Measurements from ENCODE around the gene PTPRA. TPM values are rescaled to one million over a fixed set of nuclear protein-coding genes. Genes with fewer than 3 reads are reported as not detected.

Gene PTPRA
- total and polyA plus RNA-seq, 12 donors, result 16.3 to 94.7 (median 46.3) TPM

DNA sequence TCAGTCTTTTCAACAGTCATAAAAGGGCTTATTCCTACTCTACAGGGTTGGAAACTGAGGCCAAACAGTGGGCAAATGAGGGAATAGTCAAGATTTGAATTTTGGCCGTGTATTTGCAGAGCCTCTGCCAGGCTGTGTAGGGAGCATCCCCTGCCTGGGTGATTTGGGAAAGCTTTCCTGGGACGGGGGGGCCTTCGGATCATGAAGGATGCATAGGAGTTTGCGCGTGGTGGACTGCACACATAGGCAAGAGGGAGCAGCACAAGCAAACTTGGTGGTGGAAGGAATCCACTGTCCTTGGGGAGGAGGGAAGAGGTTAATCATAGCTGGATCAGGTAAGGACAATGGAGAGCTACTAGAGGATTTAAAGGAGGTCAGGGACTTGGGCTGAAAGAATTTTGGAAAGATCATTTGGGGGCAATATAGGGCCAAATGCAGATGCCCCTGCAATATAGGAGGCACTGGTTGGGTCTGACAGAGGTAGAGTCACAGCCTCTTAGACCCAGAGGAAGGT lies 2.5 kb downstream of the PTPRA start:
- no peak for DNase-seq
- intact Hi-C loops (cut with DNase I), result loop anchor here in 1 of 2 donors (10.0 kb wide), 1 partner anchor 89 kb away; no protein-coding TSS in a partner anchor

DNA sequence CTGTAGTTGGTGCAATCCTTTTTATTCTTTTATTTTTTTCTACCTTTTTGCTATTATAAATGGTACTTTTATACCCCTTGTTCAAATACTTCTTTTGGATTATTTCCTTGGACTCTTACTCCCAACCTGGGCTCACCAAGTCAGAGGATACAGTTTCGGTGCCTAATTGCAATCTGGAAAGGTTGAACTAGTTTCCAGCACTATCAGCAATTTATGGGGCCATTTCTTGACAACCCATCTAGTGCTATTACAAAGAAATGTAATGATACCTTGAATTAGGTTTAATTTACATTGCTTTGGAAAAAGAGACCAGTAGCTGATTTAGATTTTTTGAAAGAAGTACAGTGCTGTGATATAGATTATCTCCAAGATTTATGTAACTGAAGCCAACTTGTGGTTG lies 5.2 kb downstream of the PTPRA start:
- H3K27ac ChIP-seq, result no peak overlapping the region
- WGBS, 4 donors, result 95 to 100% (median 98%) methylated on average over 1 of the region's 1 CpG
- no peaks in the 10 kb centered on the region for H3K27me3 ChIP-seq
- H3K36me3 ChIP-seq (replicated peaks in 1 of 2), result no peaks in the 10 kb centered on the region
- TF ChIP-seq, protein P1, sequence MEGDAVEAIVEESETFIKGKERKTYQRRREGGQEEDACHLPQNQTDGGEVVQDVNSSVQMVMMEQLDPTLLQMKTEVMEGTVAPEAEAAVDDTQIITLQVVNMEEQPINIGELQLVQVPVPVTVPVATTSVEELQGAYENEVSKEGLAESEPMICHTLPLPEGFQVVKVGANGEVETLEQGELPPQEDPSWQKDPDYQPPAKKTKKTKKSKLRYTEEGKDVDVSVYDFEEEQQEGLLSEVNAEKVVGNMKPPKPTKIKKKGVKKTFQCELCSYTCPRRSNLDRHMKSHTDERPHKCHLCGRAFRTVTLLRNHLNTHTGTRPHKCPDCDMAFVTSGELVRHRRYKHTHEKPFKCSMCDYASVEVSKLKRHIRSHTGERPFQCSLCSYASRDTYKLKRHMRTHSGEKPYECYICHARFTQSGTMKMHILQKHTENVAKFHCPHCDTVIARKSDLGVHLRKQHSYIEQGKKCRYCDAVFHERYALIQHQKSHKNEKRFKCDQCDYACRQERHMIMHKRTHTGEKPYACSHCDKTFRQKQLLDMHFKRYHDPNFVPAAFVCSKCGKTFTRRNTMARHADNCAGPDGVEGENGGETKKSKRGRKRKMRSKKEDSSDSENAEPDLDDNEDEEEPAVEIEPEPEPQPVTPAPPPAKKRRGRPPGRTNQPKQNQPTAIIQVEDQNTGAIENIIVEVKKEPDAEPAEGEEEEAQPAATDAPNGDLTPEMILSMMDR (IDR thresholded peaks at IDR 0.05), result no peak
- DNase-seq, result no peak
- no peaks in the 10 kb centered on the region for H3K9me3 ChIP-seq (replicated peaks in 1 of 3)
- intact Hi-C loops (cut with DNase I), result loop anchor here in 1 of 2 donors (10.0 kb wide), 1 partner anchor 86 kb away; no protein-coding TSS in a partner anchor
- H3K4me3 ChIP-seq, result no peak overlapping the region
- H3K4me1 ChIP-seq (replicated peaks in 1 of 2), result peaks cover 9 to 29% of the 10 kb centered on the region in 2 donors

More for the DNA sequence above, 2.5 kb downstream of the PTPRA start:
- Histone ChIP-seq H3K36me3 (replicated peaks in 1 of 2) (no peaks in the 10 kb centered on the region), H3K4me1 (replicated peaks in 1 of 2) (peaks cover 3 to 52% of the 10 kb centered on the region in 2 donors), H3K4me3 (no peak overlapping the region), H3K27ac (no peak overlapping the region), H3K9me3 (replicated peaks in 1 of 3) (no peaks in the 10 kb centered on the region), H3K27me3 (no peaks in the 10 kb centered on the region)
- no peak for TF ChIP-seq POLR2A (IDR thresholded peaks at IDR 0.05)
- TF ChIP-seq, protein P1 (IDR thresholded peaks at IDR 0.05), result no peak
- WGBS, 4 donors, result 91 to 94% (median 94%) methylated on average over 5 of the region's 5 CpGs

DNA sequence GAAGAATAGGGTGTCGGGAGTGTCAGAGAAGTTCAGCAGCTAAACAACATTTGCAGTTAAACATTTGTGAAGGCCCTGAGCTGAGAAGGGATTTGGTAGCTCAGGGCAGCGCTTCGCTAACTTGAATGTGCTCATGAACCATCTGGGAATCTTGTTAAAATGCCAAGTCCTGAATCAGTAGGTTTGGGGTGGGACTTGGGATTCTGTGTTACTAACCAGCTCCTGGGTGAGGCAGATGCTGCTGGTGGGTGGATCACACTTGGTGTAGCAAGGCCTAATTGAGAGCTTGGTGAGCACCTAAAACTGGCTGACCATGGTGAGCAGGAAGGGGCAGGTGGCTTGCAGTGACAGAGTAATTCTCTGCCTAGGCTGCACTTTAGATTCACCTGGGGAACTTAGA lies 5.9 kb downstream of the PTPRA start:
- H3K4me1 ChIP-seq (replicated peaks in 1 of 2), result peaks cover 7 to 27% of the 10 kb centered on the region in 2 donors
- H3K36me3 ChIP-seq (replicated peaks in 1 of 2), result no peaks in the 10 kb centered on the region
- H3K4me3 ChIP-seq, result no peak overlapping the region
- intact Hi-C loops (cut with DNase I), result loop anchor here in 1 of 2 donors (10.0 kb wide), 1 partner anchor 86 kb away; no protein-coding TSS in a partner anchor
- no peaks in the 10 kb centered on the region for H3K9me3 ChIP-seq (replicated peaks in 1 of 3)
- H3K27ac ChIP-seq, result no peak overlapping the region
- WGBS, 4 donors, result 84 to 95% (median 88%) methylated on average over 3 of the region's 3 CpGs
- H3K27me3 ChIP-seq, result no peaks in the 10 kb centered on the region
- TF ChIP-seq, protein P1 (IDR thresholded peaks at IDR 0.05), result no peak
- no peak for TF ChIP-seq POLR2A (IDR thresholded peaks at IDR 0.05)
- no peak for DNase-seq

DNA sequence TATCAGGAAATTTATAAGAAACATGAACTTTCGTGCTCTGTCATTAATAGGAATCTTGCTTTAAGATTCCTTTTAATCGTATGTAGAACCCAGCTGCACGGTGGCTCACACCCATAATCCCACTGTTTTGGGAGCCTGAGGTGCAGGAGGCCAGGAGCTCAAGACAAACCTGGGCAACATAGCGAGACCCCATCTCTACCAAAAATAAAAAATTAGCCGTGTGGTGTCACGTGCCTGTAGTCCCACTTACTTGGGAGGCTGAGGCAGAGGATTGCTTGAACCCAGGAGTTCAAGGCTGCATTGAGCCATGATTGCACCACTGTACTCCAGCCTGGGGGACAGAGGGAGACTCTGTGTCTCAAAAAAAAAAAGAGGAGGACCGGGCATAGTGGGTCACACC lies 7.4 kb downstream of the PTPRA start:
- no peaks in the 10 kb centered on the region for H3K27me3 ChIP-seq
- H3K4me1 ChIP-seq (replicated peaks in 1 of 2), result peaks cover 5 to 16% of the 10 kb centered on the region in 2 donors
- no peaks in the 10 kb centered on the region for H3K36me3 ChIP-seq (replicated peaks in 1 of 2)
- H3K4me3 ChIP-seq, result no peak overlapping the region
- H3K27ac ChIP-seq, result no peak overlapping the region
- intact Hi-C loops (cut with DNase I), result no loop called here
- 77 to 95% (median 90%) methylated on average over 7 of the region's 7 CpGs for WGBS, 4 donors
- no peaks in the 10 kb centered on the region for H3K9me3 ChIP-seq (replicated peaks in 1 of 3)
- no peak for TF ChIP-seq POLR2A (IDR thresholded peaks at IDR 0.05)
- TF ChIP-seq, protein P1 (IDR thresholded peaks at IDR 0.05), result no peak
- no peak for DNase-seq

Data from adrenal gland (tissue), 12 donors.